WI38 (cell line): ENCODE data around the gene COL4A6.

ENCODE experiments used
- H3K4me3 ChIP-seq: 2 replicates; pipeline ENCODE4 v1.5.1; 2011; ENCODE audit warnings: low read depth, mild to moderate bottlenecking, control low read depth, low read length
- TF ChIP-seq, protein P1 (sequence below): IDR thresholded peaks from 2 replicates; pipeline ENCODE4 v1.5.1; 2012; ENCODE audit warnings: low read depth, mild to moderate bottlenecking, control low read depth, low read length

The COL4A6 gene

DNA sequence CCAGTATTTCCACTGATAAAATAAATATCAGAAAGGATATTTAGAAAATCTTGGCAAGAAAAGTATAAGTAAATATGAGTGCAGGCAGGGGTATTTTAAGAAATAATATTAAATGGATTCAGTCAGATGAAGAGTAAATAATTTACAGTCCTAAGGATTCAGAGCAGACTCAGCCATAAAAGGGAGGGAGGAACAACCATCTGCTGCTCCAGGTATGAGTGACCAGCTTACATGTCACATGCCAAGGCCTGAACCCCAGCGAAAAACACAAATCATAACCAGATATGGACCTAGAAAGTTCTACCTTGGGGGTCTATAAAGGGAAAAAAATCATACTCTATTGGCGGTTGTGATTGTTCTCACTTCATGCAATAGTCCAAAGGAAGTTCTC is 166.8 kb downstream of the COL4A6 start:
- TF ChIP-seq, protein P1, sequence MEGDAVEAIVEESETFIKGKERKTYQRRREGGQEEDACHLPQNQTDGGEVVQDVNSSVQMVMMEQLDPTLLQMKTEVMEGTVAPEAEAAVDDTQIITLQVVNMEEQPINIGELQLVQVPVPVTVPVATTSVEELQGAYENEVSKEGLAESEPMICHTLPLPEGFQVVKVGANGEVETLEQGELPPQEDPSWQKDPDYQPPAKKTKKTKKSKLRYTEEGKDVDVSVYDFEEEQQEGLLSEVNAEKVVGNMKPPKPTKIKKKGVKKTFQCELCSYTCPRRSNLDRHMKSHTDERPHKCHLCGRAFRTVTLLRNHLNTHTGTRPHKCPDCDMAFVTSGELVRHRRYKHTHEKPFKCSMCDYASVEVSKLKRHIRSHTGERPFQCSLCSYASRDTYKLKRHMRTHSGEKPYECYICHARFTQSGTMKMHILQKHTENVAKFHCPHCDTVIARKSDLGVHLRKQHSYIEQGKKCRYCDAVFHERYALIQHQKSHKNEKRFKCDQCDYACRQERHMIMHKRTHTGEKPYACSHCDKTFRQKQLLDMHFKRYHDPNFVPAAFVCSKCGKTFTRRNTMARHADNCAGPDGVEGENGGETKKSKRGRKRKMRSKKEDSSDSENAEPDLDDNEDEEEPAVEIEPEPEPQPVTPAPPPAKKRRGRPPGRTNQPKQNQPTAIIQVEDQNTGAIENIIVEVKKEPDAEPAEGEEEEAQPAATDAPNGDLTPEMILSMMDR: no peak

DNA sequence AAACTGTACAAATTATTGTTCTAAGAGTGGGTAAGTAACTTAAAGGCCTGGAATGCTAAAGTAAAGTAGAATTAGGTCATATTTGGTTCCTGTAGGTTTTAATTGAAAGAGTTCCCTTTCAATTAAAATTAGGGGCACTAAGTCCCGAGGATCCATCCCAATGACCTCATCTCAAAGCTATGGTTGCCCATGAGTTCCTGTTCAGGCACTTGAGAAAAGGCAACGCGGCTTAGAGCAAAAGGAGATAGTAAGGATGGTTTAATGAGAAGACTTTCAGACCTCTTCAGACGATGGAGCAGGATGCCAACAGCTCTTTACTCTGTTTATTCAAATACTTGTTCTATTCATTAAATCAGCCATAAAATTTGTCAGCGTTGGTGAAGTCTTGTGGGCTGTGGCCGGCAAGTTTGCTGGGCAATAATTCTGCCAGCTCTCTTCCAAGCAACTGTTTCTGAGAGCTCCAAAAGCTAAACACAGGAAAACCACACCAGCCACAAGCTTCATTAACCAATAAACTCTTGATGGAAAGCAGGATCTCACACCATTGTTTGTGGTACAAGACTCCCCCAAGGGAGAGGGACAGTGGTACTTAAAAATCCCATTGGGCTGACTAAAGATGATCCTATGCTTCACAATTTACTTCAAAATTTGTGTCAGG is 167.4 kb downstream of the COL4A6 start:
- TF ChIP-seq, protein P1: no peak
- H3K4me3 ChIP-seq: no peak overlapping the region

More for the DNA sequence above, 166.8 kb downstream of the COL4A6 start:
- no peak overlapping the region for H3K4me3 ChIP-seq

DNA sequence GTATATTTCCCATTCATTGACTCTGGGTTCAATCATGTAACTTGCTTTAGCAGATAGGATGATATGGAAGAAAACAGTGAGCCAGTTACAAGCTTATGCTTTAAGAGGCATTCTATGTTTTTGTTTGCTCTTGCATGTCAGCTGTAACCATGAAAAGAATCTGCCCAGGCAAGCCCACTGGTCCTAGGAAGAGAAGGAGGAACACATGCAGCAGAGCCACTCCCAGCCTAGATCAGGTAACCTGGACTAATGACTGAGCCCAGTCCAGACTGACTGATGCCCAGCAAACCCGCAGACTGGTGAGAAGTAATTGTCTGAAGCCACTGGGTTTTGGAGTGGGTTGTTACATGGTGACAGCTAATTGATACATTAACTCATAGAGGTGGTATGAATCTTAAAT is 167.9 kb downstream of the COL4A6 start:
- H3K4me3 ChIP-seq: no peak overlapping the region
- TF ChIP-seq, protein P1: no peak

DNA sequence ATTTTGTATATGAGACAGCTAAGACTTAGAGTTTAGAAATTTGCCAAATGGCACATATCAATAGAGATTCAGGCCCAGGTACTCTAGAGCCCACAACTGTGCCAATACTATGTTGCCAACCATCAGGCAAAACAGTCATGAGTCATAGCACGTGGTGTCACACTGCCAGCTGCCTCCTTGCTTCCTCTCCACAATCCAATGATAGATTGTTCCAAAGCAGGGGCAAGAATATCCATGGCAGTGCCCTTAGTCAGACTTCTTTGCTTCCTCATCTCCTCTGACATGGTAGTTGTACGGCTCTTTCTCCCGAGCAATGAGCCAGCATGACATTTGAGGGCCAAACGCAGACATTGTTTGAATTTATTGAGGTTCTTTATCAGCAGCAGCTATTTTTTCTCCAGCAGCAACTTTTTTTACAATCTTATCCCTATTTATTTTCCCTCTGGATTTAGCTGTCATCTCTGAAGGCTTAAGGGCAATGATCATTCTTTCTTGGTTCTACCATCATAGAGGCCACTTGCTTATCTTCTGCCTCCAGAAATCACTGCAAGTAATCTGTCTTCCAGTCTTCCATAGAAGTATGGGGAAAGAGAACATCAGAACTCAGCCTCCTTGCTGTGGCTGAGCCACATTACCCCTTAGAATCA is 169.7 kb downstream of the COL4A6 start:
- no peak overlapping the region for H3K4me3 ChIP-seq
- TF ChIP-seq, protein P1: no peak

DNA sequence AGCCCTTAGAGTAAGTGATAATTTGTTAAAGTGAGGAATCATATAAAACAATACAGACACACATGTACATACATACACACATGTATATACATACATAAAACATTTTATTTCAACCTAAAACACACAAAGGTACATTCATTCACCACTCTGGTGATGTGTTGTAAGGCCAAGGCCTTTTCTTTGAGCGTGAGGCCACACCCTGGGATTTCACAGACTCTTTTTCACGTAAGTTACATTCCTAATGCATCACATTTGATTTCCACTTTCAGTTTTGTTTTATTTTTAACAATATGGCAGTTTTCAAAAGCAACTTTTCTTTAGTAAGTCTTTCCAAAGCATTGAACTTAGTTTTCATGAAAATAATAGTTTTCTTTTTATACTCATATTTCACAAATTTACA is 170.7 kb downstream of the COL4A6 start:
- TF ChIP-seq, protein P1: no peak

DNA sequence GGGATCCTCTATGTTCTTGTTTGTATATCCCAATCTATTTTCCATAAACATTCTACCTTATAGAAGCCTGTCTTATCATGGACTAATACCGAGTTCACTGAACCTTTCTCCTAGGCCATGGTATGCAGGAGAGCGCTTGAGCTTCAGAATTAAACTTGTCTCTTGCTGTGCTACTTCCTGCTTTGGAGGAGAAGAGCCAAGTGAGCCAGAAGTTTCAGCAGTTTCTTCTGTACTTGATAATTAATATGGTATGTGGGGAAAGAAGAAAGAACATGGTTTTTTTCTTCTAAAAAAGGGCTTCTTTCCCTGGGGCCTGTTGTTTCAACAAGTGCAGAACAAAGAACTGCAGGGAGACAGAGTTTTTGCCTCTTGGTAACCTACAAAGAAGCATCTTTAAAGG is 173.8 kb downstream of the COL4A6 start:
- H3K4me3 ChIP-seq: no peak overlapping the region
- TF ChIP-seq, protein P1: no peak

More for the DNA sequence above, 170.7 kb downstream of the COL4A6 start:
- no peak overlapping the region for H3K4me3 ChIP-seq

DNA sequence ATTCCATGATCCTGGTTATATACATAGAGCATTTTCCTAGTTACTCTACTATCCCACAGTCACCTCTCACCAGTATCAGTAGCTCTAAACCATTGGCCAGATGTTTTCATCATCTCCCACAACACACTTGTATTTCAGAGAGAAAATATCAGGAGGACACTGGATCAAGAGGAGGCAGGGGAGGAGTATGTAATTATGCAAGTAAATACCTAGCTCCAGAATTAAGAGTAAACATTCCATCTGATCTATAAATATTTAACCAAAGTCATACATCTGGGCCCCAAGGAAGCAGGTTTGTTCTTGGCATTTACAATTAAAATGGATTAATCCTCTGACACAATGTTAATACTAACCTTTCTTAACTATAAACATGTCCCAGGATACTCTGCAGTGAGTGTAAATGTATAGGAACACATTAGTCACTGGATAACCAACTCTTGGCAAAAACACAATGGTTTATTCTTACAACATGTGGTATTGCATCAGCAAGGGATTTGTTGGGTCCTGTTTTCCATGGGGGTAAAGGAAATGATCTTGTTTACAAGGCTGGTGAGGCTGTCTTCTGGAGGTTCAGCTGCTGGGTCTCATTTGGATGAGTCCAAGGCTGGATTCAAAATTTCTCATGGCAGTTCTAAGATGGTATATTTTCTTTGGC is 176.5 kb downstream of the COL4A6 start:
- TF ChIP-seq, protein P1: no peak
- no peak overlapping the region for H3K4me3 ChIP-seq
